ENCODE data around the gene CYP4F22. TPM values are rescaled to one million over a fixed set of nuclear protein-coding genes. Genes with fewer than 3 reads are reported as not detected.

Gene CYP4F22
- total and polyA plus RNA-seq, 9 of the 15 experiments (the other 6 are each of a cell fraction or from before 2014, with no cell fraction given), result not detected

DNA sequence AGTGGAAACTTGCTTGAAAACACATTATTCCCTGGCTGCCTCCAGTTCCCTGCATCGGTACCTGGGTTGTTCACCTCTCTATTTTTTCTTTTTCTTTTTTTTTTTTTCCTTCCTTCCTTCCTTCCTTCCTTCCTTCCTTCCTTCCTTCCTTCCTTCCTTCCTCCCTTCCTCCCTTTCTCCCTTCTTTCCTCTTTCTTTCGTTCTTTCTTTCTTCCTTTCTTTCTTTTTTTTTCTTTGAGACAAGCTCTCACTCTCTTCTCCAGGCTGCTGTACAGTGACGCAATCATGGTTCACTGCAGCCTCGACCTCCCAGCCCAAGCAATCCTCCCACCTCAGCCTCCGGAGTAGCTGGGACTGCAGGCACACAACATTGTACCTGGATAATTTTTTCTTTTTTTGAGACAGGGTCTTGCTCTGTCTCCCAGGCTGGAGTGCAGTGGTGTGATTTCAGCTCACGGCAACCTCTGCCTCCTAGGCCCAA, 40.6 kb upstream of the CYP4F22 start:
- Histone ChIP-seq H3K79me2 (ENCODE audit: control insufficient read depth, insufficient read depth, low read length) (no peaks in the 10 kb centered on the region), H3K9me1 (ENCODE audit: control insufficient read depth, insufficient read depth, low read length) (no peaks in the 10 kb centered on the region), H3K27me3 (ENCODE audit: control insufficient read depth in 2 of 2, insufficient read depth in 2 of 2, low read length in 2 of 2) (peaks cover 10 to 25% of the 10 kb centered on the region in 2 experiments; a peak in 4 of 5 replicates), H3K27ac (ENCODE audit: extremely low read depth, low read depth, low read length) (no peak overlapping the region), H3K9me3 (replicated peaks; ENCODE audit: control insufficient read depth, insufficient read depth, low read depth, low read length) (no peaks in the 10 kb centered on the region), H2AFZ (ENCODE audit: low read depth, low read length) (no peak overlapping the region), H3K4me1 (replicated peaks in 1 of 2; ENCODE audit: control insufficient read depth in 2 of 2, insufficient read depth in 2 of 2, low read length in 2 of 2) (peaks cover 3 to 20% of the 10 kb centered on the region in 2 experiments; a peak in 4 of 5 replicates), H3K4me3 (no peak overlapping the region), H4K20me1 (replicated peaks; ENCODE audit: control insufficient read depth, insufficient read depth, low read length) (no peaks in the 10 kb centered on the region), H3K9ac (ENCODE audit: insufficient read depth in 1 of 2, low read depth in 2 of 2, low read length in 2 of 2) (no peak overlapping the region), H3K36me3 (ENCODE audit: control insufficient read depth, insufficient read depth, low read length) (no peaks in the 10 kb centered on the region), H3K4me2 (ENCODE audit: insufficient read depth, low read length) (no peak overlapping the region)
- in situ Hi-C loops (cut with MboI), result no loop called here
- DNase-seq (ENCODE audit: extremely low read depth in 1 of 4, low spot score in 3 of 4) (no peak), ATAC-seq (no peak), FAIRE-seq (no peak)
- TF ChIP-seq, protein P1, sequence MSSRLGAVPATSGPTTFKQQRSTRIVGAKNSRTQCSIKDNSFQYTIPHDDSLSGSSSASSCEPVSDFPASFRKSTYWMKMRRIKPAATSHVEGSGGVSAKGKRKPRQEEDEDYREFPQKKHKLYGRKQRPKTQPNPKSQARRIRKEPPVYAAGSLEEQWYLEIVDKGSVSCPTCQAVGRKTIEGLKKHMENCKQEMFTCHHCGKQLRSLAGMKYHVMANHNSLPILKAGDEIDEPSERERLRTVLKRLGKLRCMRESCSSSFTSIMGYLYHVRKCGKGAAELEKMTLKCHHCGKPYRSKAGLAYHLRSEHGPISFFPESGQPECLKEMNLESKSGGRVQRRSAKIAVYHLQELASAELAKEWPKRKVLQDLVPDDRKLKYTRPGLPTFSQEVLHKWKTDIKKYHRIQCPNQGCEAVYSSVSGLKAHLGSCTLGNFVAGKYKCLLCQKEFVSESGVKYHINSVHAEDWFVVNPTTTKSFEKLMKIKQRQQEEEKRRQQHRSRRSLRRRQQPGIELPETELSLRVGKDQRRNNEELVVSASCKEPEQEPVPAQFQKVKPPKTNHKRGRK (tag; IDR thresholded peaks at IDR 0.05), result peak; percentile 86
- TF ChIP-seq CEBPB (tag; IDR thresholded peaks at IDR 0.05), result peak; percentile 41; the same call in 1 of the 2 replicates
- TF ChIP-seq, protein P2, sequence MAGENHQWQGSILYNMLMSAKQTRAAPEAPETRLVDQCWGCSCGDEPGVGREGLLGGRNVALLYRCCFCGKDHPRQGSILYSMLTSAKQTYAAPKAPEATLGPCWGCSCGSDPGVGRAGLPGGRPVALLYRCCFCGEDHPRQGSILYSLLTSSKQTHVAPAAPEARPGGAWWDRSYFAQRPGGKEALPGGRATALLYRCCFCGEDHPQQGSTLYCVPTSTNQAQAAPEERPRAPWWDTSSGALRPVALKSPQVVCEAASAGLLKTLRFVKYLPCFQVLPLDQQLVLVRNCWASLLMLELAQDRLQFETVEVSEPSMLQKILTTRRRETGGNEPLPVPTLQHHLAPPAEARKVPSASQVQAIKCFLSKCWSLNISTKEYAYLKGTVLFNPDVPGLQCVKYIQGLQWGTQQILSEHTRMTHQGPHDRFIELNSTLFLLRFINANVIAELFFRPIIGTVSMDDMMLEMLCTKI (IDR thresholded peaks at IDR 0.05; ENCODE audit: partially characterized antibody), result no peak
- TF ChIP-seq CEBPG (CRISPR knock-in tag; IDR thresholded peaks at IDR 0.05), result no peak
- peak in 1 of 2 experiments; percentile 36; a peak in 1 of 4 replicates for TF ChIP-seq CEBPG (tag; conservative IDR thresholded peaks at IDR 0.05 in 1 of 2, IDR thresholded peaks at IDR 0.05 in 1 of 2)
- no peak for TF ChIP-seq MBD2 (IDR thresholded peaks at IDR 0.05; ENCODE audit: borderline replicate concordance, low read depth)
- ChIA-PET POLR2A (interaction anchor here (0.7 to 1.4 kb wide), 3 partner anchors 16 to 1047 kb away, joined by 3 to 5 read pairs (median 3); partner anchors contain the start of gene AKAP8L), CTCF (ENCODE audit: low intra/inter-chr PET ratio) (no interaction called here)
- 18% methylated on average over 5 of the region's 6 CpGs for WGBS (ENCODE audit: insufficient coverage, low coverage, missing lambda C conversion rate)
- BruUV-seq (replicated peaks), result no TSS peak
- intact Hi-C loops (cut with micrococcal nuclease), result no loop called here

All from K562 (cell line).